ENCODE data around the gene MPP3.

- TF ChIP-seq EZH2 (IDR thresholded peaks at IDR 0.05; ENCODE audit: borderline replicate concordance, insufficient read depth, low read depth, low read length, poor library complexity, severe bottlenecking), result no peak
- TF ChIP-seq CTCF (IDR thresholded peaks at IDR 0.05), result peak; percentile 95
Observed at GRCh38 chr17:43846221-43846712, 13.3 kb upstream of the MPP3 start.
